Nephron (organoid): ENCODE results near the gene FAM229A.
A peak's percentile ranks its signal among the peaks of the same experiment; 100 is the strongest.

ENCODE experiments used
- H3K27ac Mint-ChIP-seq, 3 experiments: 2 replicates each; pipeline ENCODE4 v1.8.0; 2020; ENCODE audit warnings: mixed read lengths in 3 of 3, mild to moderate bottlenecking in 2 of 3, moderate library complexity in 1 of 3
- H3K27me3 Mint-ChIP-seq: 2 replicates; pipeline ENCODE4 v1.8.0; 2021; ENCODE audit warnings: low read depth, mild to moderate bottlenecking, moderate library complexity, mixed read lengths
- H3K36me3 Mint-ChIP-seq: 2 replicates; pipeline ENCODE4 v1.8.0; 2020; ENCODE audit warnings: low read depth, mixed read lengths
- H3K4me1 Mint-ChIP-seq: 2 replicates; pipeline ENCODE4 v1.8.0; 2020; ENCODE audit warnings: mixed read lengths
- H3K4me3 Mint-ChIP-seq, 3 experiments: 2 replicates each; pipeline ENCODE4 v1.8.0; 2020; ENCODE audit warnings: mild to moderate bottlenecking in 3 of 3, mixed read lengths in 3 of 3, moderate library complexity in 2 of 3
- H3K9me3 Mint-ChIP-seq: 2 replicates; pipeline ENCODE4 v1.8.0; 2020; ENCODE audit warnings: mixed read lengths
- TF ChIP-seq, protein P1 (sequence below), 3 experiments: fragments of 200-600 bp; sonication (generic); IDR thresholded peaks; one replicate each; pipeline ENCODE4 v1.5.0; 2021; ENCODE audit warnings: antibody characterized with exemption in 3 of 3; ENCODE audit not compliant: unreplicated experiment in 3 of 3

FAM229A gene

DNA sequence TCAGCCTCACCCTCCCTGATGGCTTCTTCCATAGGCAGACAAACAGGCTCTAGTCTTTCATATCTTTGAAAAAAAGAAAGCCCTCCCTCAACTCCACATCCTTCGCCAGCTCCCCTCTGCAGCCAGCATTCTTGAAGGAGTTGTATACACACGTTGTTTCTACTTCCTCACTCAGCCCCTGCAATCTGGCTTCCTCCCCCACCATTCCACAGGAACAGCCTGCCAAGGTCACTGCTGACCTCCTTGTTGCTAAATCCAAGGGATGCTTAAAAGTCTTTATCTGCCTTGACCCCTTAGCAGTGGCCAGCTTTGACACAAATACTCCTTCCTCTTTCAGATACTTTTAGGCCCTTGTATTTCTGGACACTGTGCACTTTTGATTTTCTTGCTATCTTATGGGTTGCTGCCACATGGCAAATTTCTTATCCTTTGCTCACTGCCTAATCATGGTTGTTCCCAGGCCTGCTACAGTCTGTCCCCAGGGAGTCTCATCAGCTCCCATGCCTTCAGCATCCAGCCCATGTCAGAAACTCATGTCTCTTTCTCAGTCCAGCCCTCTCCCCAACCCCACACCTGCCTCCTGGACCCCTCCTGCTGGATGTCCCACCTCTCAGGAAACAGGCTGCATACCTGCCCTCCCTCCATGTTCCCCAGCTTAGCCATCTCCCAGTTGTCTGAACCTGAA, 8.3 kb downstream of the FAM229A start:
- H3K4me3 Mint-ChIP-seq: peak overlapping the region; percentile 80 to 87 (median 86)

DNA sequence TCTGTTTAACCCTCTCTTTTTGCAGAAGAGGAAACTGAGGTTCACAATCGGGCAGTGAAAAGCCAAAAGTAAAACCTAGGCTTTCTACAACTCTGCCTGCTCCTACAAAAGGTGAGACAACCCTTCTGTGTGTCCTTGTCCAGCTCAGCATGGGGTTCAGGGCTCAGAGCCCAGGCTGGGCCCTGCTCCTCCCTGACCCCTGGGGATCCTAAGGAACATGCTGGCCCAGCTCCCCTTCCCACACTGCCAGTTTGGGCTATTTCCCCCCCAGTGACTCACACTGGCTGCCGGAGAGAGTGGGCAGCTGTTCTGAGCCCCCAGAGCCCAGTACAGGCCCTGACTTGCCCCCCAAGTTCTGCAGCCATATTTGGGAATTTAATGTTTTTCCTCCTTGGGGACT, 8.9 kb downstream of the FAM229A start:
- H3K36me3 Mint-ChIP-seq: peaks cover 8% of the 10 kb centered on the region
- peaks cover 37% of the 10 kb centered on the region for H3K4me1 Mint-ChIP-seq
- peak overlapping the region; percentile 80 to 87 (median 86) for H3K4me3 Mint-ChIP-seq
- TF ChIP-seq, protein P1, sequence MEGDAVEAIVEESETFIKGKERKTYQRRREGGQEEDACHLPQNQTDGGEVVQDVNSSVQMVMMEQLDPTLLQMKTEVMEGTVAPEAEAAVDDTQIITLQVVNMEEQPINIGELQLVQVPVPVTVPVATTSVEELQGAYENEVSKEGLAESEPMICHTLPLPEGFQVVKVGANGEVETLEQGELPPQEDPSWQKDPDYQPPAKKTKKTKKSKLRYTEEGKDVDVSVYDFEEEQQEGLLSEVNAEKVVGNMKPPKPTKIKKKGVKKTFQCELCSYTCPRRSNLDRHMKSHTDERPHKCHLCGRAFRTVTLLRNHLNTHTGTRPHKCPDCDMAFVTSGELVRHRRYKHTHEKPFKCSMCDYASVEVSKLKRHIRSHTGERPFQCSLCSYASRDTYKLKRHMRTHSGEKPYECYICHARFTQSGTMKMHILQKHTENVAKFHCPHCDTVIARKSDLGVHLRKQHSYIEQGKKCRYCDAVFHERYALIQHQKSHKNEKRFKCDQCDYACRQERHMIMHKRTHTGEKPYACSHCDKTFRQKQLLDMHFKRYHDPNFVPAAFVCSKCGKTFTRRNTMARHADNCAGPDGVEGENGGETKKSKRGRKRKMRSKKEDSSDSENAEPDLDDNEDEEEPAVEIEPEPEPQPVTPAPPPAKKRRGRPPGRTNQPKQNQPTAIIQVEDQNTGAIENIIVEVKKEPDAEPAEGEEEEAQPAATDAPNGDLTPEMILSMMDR (IDR thresholded peaks at IDR 0.05; ENCODE audit: unreplicated experiment in 3 of 3): no peak
- H3K9me3 Mint-ChIP-seq: no peaks in the 10 kb centered on the region
- H3K27ac Mint-ChIP-seq: peak overlapping the region; percentile 99 to 100 (median 100)
- no peaks in the 10 kb centered on the region for H3K27me3 Mint-ChIP-seq

More for the DNA sequence above, 8.3 kb downstream of the FAM229A start:
- Mint-ChIP-seq H3K27ac (peak overlapping the region; percentile 99 to 100 (median 100)), H3K4me1 (peaks cover 37% of the 10 kb centered on the region), H3K36me3 (peaks cover 8% of the 10 kb centered on the region), H3K9me3 (no peaks in the 10 kb centered on the region), H3K27me3 (no peaks in the 10 kb centered on the region)
- TF ChIP-seq, protein P1 (IDR thresholded peaks at IDR 0.05; ENCODE audit: unreplicated experiment in 3 of 3): no peak

DNA sequence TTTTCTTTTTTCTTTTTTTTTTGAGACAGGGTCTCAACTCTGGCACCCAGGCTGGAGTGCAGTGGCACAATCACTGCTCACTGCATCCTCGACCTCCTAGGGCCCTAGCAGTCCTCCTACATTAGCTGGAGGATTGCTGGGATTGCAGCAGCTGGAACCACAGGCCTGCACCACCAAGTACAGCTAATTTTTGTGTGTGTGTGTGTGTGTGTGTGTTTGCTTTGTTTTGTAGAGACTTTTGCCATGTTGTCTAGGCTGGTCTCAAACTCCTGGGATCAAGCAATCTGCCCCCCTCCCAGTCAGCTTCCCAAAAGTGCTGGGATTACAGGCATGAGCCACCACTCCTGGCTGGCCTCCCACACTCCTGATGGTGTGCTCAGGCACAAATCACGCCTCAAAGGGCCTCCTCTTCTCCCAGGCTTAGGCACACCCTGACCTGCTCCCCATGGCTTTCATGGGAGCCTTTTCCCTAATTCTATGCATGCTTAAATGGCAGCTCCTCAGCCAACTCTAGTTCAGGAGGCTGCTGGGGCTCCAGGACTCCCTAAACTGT, 9.4 kb downstream of the FAM229A start:
- Mint-ChIP-seq H3K27me3 (no peaks in the 10 kb centered on the region), H3K9me3 (no peaks in the 10 kb centered on the region), H3K4me1 (peaks cover 37% of the 10 kb centered on the region), H3K4me3 (peak overlapping the region; percentile 80 to 87 (median 86)), H3K36me3 (peaks cover 8% of the 10 kb centered on the region), H3K27ac (peak overlapping the region; percentile 99 to 100 (median 100))
- TF ChIP-seq, protein P1 (IDR thresholded peaks at IDR 0.05; ENCODE audit: unreplicated experiment in 3 of 3): no peak

DNA sequence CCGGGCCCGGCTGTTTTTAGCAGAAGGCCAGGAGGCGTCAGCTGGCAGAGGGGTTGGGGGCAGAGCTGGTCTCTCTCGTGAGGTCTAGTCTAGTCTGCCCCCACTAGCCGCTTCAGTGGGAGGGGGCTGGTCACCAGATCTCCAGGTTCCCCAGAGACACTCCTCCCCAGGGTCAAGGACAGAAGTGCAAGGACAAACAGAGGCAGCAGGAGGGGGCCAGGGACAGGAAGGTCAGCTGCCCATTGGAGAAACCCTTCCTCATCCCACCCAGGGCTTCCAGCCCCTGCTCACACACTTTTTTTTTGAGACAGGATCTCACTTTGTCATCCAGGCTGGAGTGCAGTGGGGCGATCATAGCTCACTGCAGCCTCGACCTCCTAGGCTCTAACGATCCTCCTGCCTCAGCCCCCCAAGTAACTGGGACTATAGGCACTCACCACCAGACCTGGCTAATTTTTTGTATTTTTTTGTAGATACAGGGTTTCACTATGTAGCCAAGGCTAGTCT, 10.0 kb downstream of the FAM229A start:
- Mint-ChIP-seq H3K4me1 (peaks cover 37% of the 10 kb centered on the region), H3K4me3 (peak overlapping the region; percentile 80 to 87 (median 86)), H3K9me3 (no peaks in the 10 kb centered on the region), H3K36me3 (peaks cover 8% of the 10 kb centered on the region), H3K27me3 (no peaks in the 10 kb centered on the region), H3K27ac (peak overlapping the region; percentile 99 to 100 (median 100))
- TF ChIP-seq, protein P1 (IDR thresholded peaks at IDR 0.05; ENCODE audit: unreplicated experiment in 3 of 3): no peak

DNA sequence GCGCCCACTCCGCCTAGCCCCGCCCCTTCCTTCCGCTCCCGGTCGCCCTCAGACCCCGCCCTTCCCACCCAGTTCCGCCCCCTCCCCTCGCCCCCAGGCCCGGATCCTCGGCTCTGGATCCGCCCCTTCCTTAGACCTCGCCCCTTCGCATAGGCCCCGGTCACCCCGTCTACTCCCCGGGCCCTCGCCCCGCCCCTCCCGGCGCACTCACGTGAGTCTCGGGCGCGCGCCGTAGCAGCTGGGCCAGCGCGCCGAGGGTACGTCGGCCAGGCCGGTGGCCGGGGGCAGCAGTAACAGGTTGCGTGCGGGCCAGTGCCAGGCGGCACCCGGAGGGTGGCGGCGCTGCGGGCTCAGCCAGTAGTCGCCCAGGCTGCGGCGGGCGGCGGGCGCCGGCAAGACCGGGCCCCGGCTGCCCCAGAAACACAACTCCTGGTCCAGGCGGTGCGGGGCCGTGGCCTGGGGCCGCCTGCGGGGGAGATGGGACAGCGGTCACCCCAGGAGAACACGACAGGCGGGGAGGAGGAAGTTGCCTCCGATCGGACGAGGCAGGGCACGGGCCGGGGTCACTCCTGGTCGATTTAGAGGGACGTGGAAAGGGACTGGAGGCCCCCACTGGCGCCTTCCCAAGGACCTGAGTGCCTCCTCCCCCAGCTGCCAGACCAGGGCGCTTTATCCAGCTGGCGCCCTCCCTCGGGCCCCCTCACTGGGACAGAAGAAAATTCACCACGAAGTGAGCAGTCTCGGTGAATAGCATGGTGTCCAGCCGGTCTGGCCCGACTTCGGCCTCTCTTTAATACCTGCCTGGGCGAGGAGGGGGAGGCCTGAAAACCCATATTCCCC, 10.7 kb downstream of the FAM229A start:
- H3K4me1 Mint-ChIP-seq: peaks cover 37% of the 10 kb centered on the region
- H3K27me3 Mint-ChIP-seq: peaks cover under 1% of the 10 kb centered on the region
- TF ChIP-seq, protein P1 (IDR thresholded peaks at IDR 0.05; ENCODE audit: unreplicated experiment in 3 of 3): no peak
- no peaks in the 10 kb centered on the region for H3K9me3 Mint-ChIP-seq
- H3K27ac Mint-ChIP-seq: peak overlapping the region; percentile 99 to 100 (median 100)
- peaks cover 8% of the 10 kb centered on the region for H3K36me3 Mint-ChIP-seq
- H3K4me3 Mint-ChIP-seq: peak overlapping the region; percentile 80 to 87 (median 87)
